Measurements from ENCODE around the gene ENO4. TPM values are rescaled to one million over a fixed set of nuclear protein-coding genes. Genes with fewer than 3 reads are reported as not detected.

Gene ENO4
- total RNA-seq, 4 donors from 2014 or later = 0.27 to 0.40 TPM; not detected in 2

- Histone ChIP-seq H3K36me3 (no peaks in the 10 kb centered on the region), H3K4me3 (no peak overlapping the region), H3K27ac (no peak overlapping the region), H3K9me3 (no peaks in the 10 kb centered on the region), H3K27me3 (no peaks in the 10 kb centered on the region), H3K4me1 (no peaks in the 10 kb centered on the region)
- no peak for DNase-seq
- in situ Hi-C loops (cut with MboI; ENCODE audit: low pct_ligation_motif_present in 1 of 4, low pct_unique_long_range_greater_than_20kb in 1 of 4, low sequenced_read_pairs in 3 of 4) = no loop called here
- intact Hi-C loops (cut with DNase I; ENCODE audit: low total_unique reads) = no loop called here
- WGBS, 2 donors (ENCODE audit: low coverage in 1 of 2) = 93% methylated on average over 9 of the region's 9 CpGs; no CpG with 5 or more reads in 1 of the 2 donors
- TF ChIP-seq POLR2A (IDR thresholded peaks at IDR 0.05) = no peak
- TF ChIP-seq EP300 (IDR thresholded peaks at IDR 0.05; ENCODE audit: low read depth) = no peak
- TF ChIP-seq POLR2AphosphoS5 (IDR thresholded peaks at IDR 0.05) = no peak
- TF ChIP-seq, protein P1, sequence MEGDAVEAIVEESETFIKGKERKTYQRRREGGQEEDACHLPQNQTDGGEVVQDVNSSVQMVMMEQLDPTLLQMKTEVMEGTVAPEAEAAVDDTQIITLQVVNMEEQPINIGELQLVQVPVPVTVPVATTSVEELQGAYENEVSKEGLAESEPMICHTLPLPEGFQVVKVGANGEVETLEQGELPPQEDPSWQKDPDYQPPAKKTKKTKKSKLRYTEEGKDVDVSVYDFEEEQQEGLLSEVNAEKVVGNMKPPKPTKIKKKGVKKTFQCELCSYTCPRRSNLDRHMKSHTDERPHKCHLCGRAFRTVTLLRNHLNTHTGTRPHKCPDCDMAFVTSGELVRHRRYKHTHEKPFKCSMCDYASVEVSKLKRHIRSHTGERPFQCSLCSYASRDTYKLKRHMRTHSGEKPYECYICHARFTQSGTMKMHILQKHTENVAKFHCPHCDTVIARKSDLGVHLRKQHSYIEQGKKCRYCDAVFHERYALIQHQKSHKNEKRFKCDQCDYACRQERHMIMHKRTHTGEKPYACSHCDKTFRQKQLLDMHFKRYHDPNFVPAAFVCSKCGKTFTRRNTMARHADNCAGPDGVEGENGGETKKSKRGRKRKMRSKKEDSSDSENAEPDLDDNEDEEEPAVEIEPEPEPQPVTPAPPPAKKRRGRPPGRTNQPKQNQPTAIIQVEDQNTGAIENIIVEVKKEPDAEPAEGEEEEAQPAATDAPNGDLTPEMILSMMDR (IDR thresholded peaks at IDR 0.05) = no peak
Observed at GRCh38 chr10:116829711-116830110, 19.6 kb upstream of the ENO4 start.

GRCh38 chr10:116831086-116831485 is 18.2 kb upstream of the ENO4 start:
- no peaks in the 10 kb centered on the region for H3K9me3 ChIP-seq
- no peak overlapping the region for H3K4me3 ChIP-seq
- no peak for TF ChIP-seq EP300 (IDR thresholded peaks at IDR 0.05; ENCODE audit: low read depth)
- TF ChIP-seq POLR2AphosphoS5 (IDR thresholded peaks at IDR 0.05) = no peak
- no peak for TF ChIP-seq POLR2A (IDR thresholded peaks at IDR 0.05)
- TF ChIP-seq, protein P1 (IDR thresholded peaks at IDR 0.05) = no peak
- no peak overlapping the region for H3K27ac ChIP-seq
- no peaks in the 10 kb centered on the region for H3K4me1 ChIP-seq
- no peaks in the 10 kb centered on the region for H3K27me3 ChIP-seq
- WGBS, 2 donors (ENCODE audit: low coverage in 1 of 2) = 90 to 98% methylated on average over 4 of the region's 4 CpGs
- H3K36me3 ChIP-seq = no peaks in the 10 kb centered on the region
- in situ Hi-C loops (cut with MboI; ENCODE audit: low pct_ligation_motif_present in 1 of 4, low pct_unique_long_range_greater_than_20kb in 1 of 4, low sequenced_read_pairs in 3 of 4) = no loop called here
- intact Hi-C loops (cut with DNase I; ENCODE audit: low total_unique reads) = no loop called here
- no peak for DNase-seq

GRCh38 chr10:116831790-116832189 is 17.5 kb upstream of the ENO4 start:
- 78 to 88% methylated on average over 4 to 10 of the region's 10 CpGs for WGBS, 2 donors (ENCODE audit: low coverage in 1 of 2)

DNA sequence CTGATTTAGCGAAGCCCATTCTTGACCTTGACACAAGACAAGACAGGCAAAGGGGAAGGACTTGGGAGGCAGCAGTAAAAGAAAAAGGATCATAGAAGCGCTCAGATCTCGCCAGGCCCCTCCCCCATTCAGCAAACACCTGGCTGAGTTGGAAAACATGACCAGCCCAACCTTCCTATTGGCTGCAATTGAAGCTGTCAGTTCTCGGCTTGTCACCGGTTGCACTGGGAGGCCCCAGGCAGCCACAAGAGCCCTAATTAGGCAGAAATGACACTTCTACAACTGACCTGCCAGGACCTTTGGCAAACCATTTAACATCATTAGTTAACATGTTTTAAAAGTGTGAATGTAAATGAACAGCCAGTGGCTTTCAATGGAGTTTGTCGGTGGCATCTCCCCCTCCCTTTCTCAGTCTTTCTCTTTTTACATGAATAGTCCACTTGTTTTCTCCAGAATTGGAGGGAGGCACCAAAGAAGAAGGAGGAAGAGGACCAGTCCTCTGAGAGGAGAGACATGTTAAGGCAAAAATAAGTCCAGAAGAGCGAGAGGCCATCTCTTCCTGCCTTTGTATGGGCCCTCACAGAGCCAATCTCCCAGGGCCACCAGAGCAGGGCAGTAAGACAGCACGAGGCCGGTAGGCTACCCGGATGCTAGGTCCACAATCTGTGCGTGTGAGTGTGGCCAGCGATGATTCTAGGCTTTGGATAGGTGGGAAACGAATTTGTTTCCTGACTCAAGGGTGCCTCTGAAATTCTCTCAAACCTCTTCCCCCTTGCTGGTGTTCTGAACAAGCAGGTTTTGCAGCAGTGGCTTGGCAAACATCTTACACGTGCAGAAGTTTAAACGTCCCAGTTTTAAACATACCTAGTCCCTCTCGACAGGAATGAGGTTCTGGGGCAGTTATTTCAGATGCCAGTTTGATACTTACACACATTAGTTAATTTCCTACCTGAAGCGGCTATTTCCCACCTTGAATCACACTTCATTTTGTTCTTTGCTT is 15.0 kb upstream of the ENO4 start:
- H3K27me3 ChIP-seq = no peaks in the 10 kb centered on the region
- no peak for DNase-seq
- H3K9me3 ChIP-seq = no peaks in the 10 kb centered on the region
- H3K27ac ChIP-seq = no peak overlapping the region
- no peak overlapping the region for H3K4me3 ChIP-seq
- 87 to 93% methylated on average over 3 to 17 of the region's 17 CpGs for WGBS, 2 donors (ENCODE audit: low coverage in 1 of 2)
- intact Hi-C loops (cut with DNase I; ENCODE audit: low total_unique reads) = no loop called here
- TF ChIP-seq POLR2AphosphoS5 (IDR thresholded peaks at IDR 0.05) (no peak), POLR2A (IDR thresholded peaks at IDR 0.05) (no peak), EP300 (IDR thresholded peaks at IDR 0.05; ENCODE audit: low read depth) (no peak)
- TF ChIP-seq, protein P1 (IDR thresholded peaks at IDR 0.05) = no peak
- in situ Hi-C loops (cut with MboI; ENCODE audit: low pct_ligation_motif_present in 1 of 4, low pct_unique_long_range_greater_than_20kb in 1 of 4, low sequenced_read_pairs in 3 of 4) = no loop called here
- H3K4me1 ChIP-seq = peaks cover 0 to 6% (median 0%) of the 10 kb centered on the region in 4 donors
- no peaks in the 10 kb centered on the region for H3K36me3 ChIP-seq

More at GRCh38 chr10:116831790-116832189, 17.5 kb upstream of the ENO4 start:
- intact Hi-C loops (cut with DNase I; ENCODE audit: low total_unique reads) = no loop called here
- DNase-seq = no peak
- in situ Hi-C loops (cut with MboI; ENCODE audit: low pct_ligation_motif_present in 1 of 4, low pct_unique_long_range_greater_than_20kb in 1 of 4, low sequenced_read_pairs in 3 of 4) = no loop called here
- no peaks in the 10 kb centered on the region for H3K9me3 ChIP-seq
- no peak overlapping the region for H3K27ac ChIP-seq
- H3K36me3 ChIP-seq = no peaks in the 10 kb centered on the region
- no peak overlapping the region for H3K4me3 ChIP-seq
- H3K4me1 ChIP-seq = no peaks in the 10 kb centered on the region
- H3K27me3 ChIP-seq = no peaks in the 10 kb centered on the region
- no peak for TF ChIP-seq POLR2AphosphoS5 (IDR thresholded peaks at IDR 0.05)
- no peak for TF ChIP-seq POLR2A (IDR thresholded peaks at IDR 0.05)
- no peak for TF ChIP-seq EP300 (IDR thresholded peaks at IDR 0.05; ENCODE audit: low read depth)
- TF ChIP-seq, protein P1 (IDR thresholded peaks at IDR 0.05) = no peak
